B cell (primary cell): ENCODE data around the gene MYOCD. TPM values are rescaled to one million over a fixed set of nuclear protein-coding genes. Genes with fewer than 3 reads are reported as not detected.

Experiments used
- ATAC-seq: fragments of 200-7000 bp; cut with Tn5 transposase; one replicate; pipeline ENCODE4 v1.10.0; 2021; ENCODE audit warnings: low read depth, mild to moderate bottlenecking, moderate number of reproducible peaks, moderate library complexity
- CTCF ChIA-PET: fragments of 350-600 bp; sonication (Branson Sonifier 250); formaldehyde crosslinking; loops from one replicate; lab custom pipeline; 2021; ENCODE audit warnings: antibody characterized with exemption, inconsistent platforms; lab: Charles Lee
- POLR2A ChIA-PET: fragments of 350-600 bp; sonication (Branson Sonifier 250); formaldehyde crosslinking; loops from one replicate; lab custom pipeline; 2021; ENCODE audit warnings: antibody characterized with exemption; lab: Charles Lee
- DNase-seq: peaks from one replicate; pipeline ENCODE4 v3.0.0; 2013
- H2AFZ ChIP-seq: 2 replicates; pipeline ENCODE4 v1.6.1; 2012; ENCODE audit warnings: mild to moderate bottlenecking, low read depth, low read length; ENCODE audit not compliant: insufficient read depth, poor library complexity, severe bottlenecking
- H3K27ac ChIP-seq, 2 donors: 1 replicate in 1 of 2; 2 replicates in 1 of 2; pipeline ENCODE4 v1.5.1; 2012 to 2013; ENCODE audit warnings: low read length in 2 of 2, mild to moderate bottlenecking in 2 of 2, moderate library complexity in 1 of 2
- H3K27me3 ChIP-seq, 4 experiments: fragments of 200-600 bp in 1 of 4; sonication (generic) in 1 of 4; replicated peaks in 1 of 4; 1 replicate in 2 of 4; 2 replicates in 2 of 4; pipeline versions ENCODE4 v1.6.1 to v1.7.0; 2013 to 2016; ENCODE audit warnings: low read length in 3 of 4, mild to moderate bottlenecking in 2 of 4, mixed read lengths in 1 of 4, moderate library complexity in 1 of 4; ENCODE audit not compliant: insufficient read depth in 4 of 4, control insufficient read depth in 3 of 4; ENCODE audit errors: control extremely low read depth in 1 of 4
- H3K36me3 ChIP-seq, 2 experiments: replicated peaks in 1 of 2; 1 replicate in 1 of 2; 2 replicates in 1 of 2; pipeline versions ENCODE4 v1.6.1 to v1.7.1; 2013; ENCODE audit warnings: low read length in 1 of 2; ENCODE audit not compliant: insufficient read depth in 2 of 2, control insufficient read depth in 1 of 2; ENCODE audit errors: control extremely low read depth in 1 of 2, extremely low read depth in 1 of 2
- H3K4me1 ChIP-seq, 2 donors: fragments of 200-600 bp in 1 of 2; sonication (generic) in 1 of 2; 1 replicate in 1 of 2; 2 replicates in 1 of 2; pipeline versions ENCODE4 v1.5.1 to v1.6.1; 2013 to 2017; ENCODE audit warnings: low read length in 2 of 2; ENCODE audit not compliant: control insufficient read depth in 2 of 2, insufficient read depth in 2 of 2
- H3K4me2 ChIP-seq: replicated peaks from 2 replicates; pipeline ENCODE3; 2012; ENCODE audit warnings: mild to moderate bottlenecking, low read depth, low read length; ENCODE audit not compliant: poor library complexity, severe bottlenecking
- H3K4me3 ChIP-seq, 5 experiments: fragments of 200-600 bp in 1 of 5; sonication (generic) in 1 of 5; 1 replicate in 3 of 5; 2 replicates in 2 of 5; pipeline versions ENCODE4 v1.5.1 to v1.7.0; 2011 to 2016; ENCODE audit warnings: low read length in 4 of 5, mild to moderate bottlenecking in 4 of 5, low read depth in 2 of 5, control low read depth in 1 of 5, moderate library complexity in 1 of 5; ENCODE audit not compliant: insufficient read depth in 1 of 5; ENCODE audit errors: control extremely low read depth in 1 of 5, extremely low read depth in 1 of 5
- H3K79me2 ChIP-seq: fragments of 200-600 bp; sonication (generic); one replicate; pipeline ENCODE4 v1.6.0; 2016; ENCODE audit warnings: low read length; ENCODE audit not compliant: control insufficient read depth, insufficient read depth
- H3K9ac ChIP-seq: fragments of 200-600 bp; sonication (generic); 2 replicates; pipeline ENCODE4 v1.6.1; 2017; ENCODE audit warnings: mild to moderate bottlenecking, low read length, moderate library complexity
- H3K9me3 ChIP-seq, 3 donors: one replicate each; pipeline versions ENCODE4 v1.6.1 to v1.7.1; 2013; ENCODE audit warnings: low read length in 2 of 3; ENCODE audit not compliant: control insufficient read depth in 2 of 3, insufficient read depth in 1 of 3; ENCODE audit errors: control extremely low read depth in 1 of 3
- H4K20me1 ChIP-seq: 2 replicates; pipeline ENCODE4 v1.6.0; 2012; ENCODE audit warnings: mild to moderate bottlenecking, low read length; ENCODE audit not compliant: insufficient read depth, control insufficient read depth, poor library complexity, severe bottlenecking
- H3K27ac Mint-ChIP-seq: one replicate; pipeline ENCODE4 v1.8.0; 2021; ENCODE audit warnings: mixed read lengths
- H3K27me3 Mint-ChIP-seq: one replicate; pipeline ENCODE4 v1.8.0; 2021; ENCODE audit warnings: mixed read lengths
- H3K4me1 Mint-ChIP-seq: one replicate; pipeline ENCODE4 v1.8.0; 2021; ENCODE audit warnings: mixed read lengths
- H3K4me3 Mint-ChIP-seq: one replicate; pipeline ENCODE4 v1.8.0; 2021; ENCODE audit warnings: mixed read lengths
- H3K9me3 Mint-ChIP-seq: one replicate; pipeline ENCODE4 v1.8.0; 2022; ENCODE audit warnings: mixed read lengths; ENCODE audit not compliant: insufficient read depth
- CTCF ChIP-seq: fragments of 200-600 bp; IDR thresholded peaks from one replicate; pipeline ENCODE4 v1.8.0; 2022; ENCODE audit warnings: antibody characterized with exemption, mild to moderate bottlenecking
- EZH2 ChIP-seq: IDR thresholded peaks from 2 replicates; pipeline ENCODE4 v1.6.1; 2012; ENCODE audit warnings: borderline replicate concordance, low read depth, mild to moderate bottlenecking, moderate library complexity, low read length; ENCODE audit not compliant: insufficient read depth, poor library complexity, severe bottlenecking
- WGBS: methylation state at CpG from one replicate; pipeline ENCODE4 v1.1.5; 2013; ENCODE audit warnings: missing lambda C conversion rate; ENCODE audit not compliant: insufficient coverage; 5-methylcytosine and 5-hydroxymethylcytosine counted together
- intact Hi-C: fragments of 100-400 bp; cut with micrococcal nuclease; formaldehyde crosslinking; loops from one replicate; pipeline ENCODE4 v1.10.0; 2022
- polyA plus RNA-seq: library from polyadenylated mRNA; depleted of rRNA; stranded (reverse); fragments of >200 nt; gene quantifications from 2 replicates; pipeline ENCODE4 v1.2.3, GENCODE V29; 2012
- total RNA-seq, 2 donors: library from RNA; stranded (reverse); fragments of 120-200 nt in 1 of 2; gene quantifications; 1 replicate in 1 of 2; 2 replicates in 1 of 2; pipeline versions ENCODE4 v1.2.3 to v1.2.4, GENCODE V29; 2013 to 2022

The MYOCD gene
- total and polyA plus RNA-seq, 2 donors (not counting 1 experiment from before 2014, with no cell fraction given) = 0.32 TPM; not detected in 1

- 92% methylated on average over 1 of the region's 3 CpGs for WGBS
- Histone ChIP-seq H3K4me2 (no peak overlapping the region), H3K27ac (no peak overlapping the region), H3K79me2 (no peaks in the 10 kb centered on the region), H3K4me1 (no peaks in the 10 kb centered on the region), H3K4me3 (no peak overlapping the region), H4K20me1 (no peaks in the 10 kb centered on the region), H3K9ac (no peak overlapping the region), H3K9me3 (no peaks in the 10 kb centered on the region), H2AFZ (no peak overlapping the region), H3K27me3 (no peaks in the 10 kb centered on the region), H3K36me3 (no peaks in the 10 kb centered on the region)
- POLR2A ChIA-PET = no interaction called here
- TF ChIP-seq EZH2 = no peak
- TF ChIP-seq CTCF = no peak
- no peak for DNase-seq
- H3K9me3 Mint-ChIP-seq = no peaks in the 10 kb centered on the region
- intact Hi-C loops = loop anchor here (5.0 kb wide), 1 partner anchor 329 kb away; no protein-coding TSS in a partner anchor
- H3K27me3 Mint-ChIP-seq = peaks cover 11% of the 10 kb centered on the region
- no peaks in the 10 kb centered on the region for H3K4me1 Mint-ChIP-seq
- ATAC-seq = no peak
- CTCF ChIA-PET = no interaction called here
- no peak overlapping the region for H3K4me3 Mint-ChIP-seq
- no peak overlapping the region for H3K27ac Mint-ChIP-seq
Observed at GRCh38 chr17:12673788-12674187, 8.1 kb downstream of the MYOCD start.

GRCh38 chr17:12680407-12680897, 14.8 kb downstream of the MYOCD start:
- Histone ChIP-seq H3K27ac (no peak overlapping the region), H3K4me2 (no peak overlapping the region), H3K27me3 (no peaks in the 10 kb centered on the region), H2AFZ (no peak overlapping the region), H3K79me2 (no peaks in the 10 kb centered on the region), H3K36me3 (no peaks in the 10 kb centered on the region), H3K4me1 (no peaks in the 10 kb centered on the region), H3K9ac (no peak overlapping the region), H4K20me1 (no peaks in the 10 kb centered on the region), H3K4me3 (no peak overlapping the region), H3K9me3 (peaks cover 0 to 3% (median 0%) of the 10 kb centered on the region in 3 donors)
- no peaks in the 10 kb centered on the region for H3K9me3 Mint-ChIP-seq
- H3K4me1 Mint-ChIP-seq = no peaks in the 10 kb centered on the region
- H3K27ac Mint-ChIP-seq = no peak overlapping the region
- ATAC-seq = no peak
- POLR2A ChIA-PET = no interaction called here
- TF ChIP-seq EZH2 (no peak), CTCF (no peak)
- no peak for DNase-seq
- CTCF ChIA-PET = no interaction called here
- intact Hi-C loops = no loop called here
- no peak overlapping the region for H3K4me3 Mint-ChIP-seq
- WGBS = 88% methylated on average over 10 of the region's 14 CpGs
- H3K27me3 Mint-ChIP-seq = no peaks in the 10 kb centered on the region
